ENCODE data around the gene VPS13C. TPM values are rescaled to one million over a fixed set of nuclear protein-coding genes. Genes with fewer than 3 reads are reported as not detected.

VPS13C gene
- 57.5 and 60.3 TPM in 2 replicates for total RNA-seq
- 8.6 and 10.8 TPM in 2 replicates for polyA plus RNA-seq
- 7.6 TPM in 2 replicates for polyA plus RNA-seq (2011; cell fraction: cytosol; rRNA removed)
- polyA plus RNA-seq (2011; cell fraction: nucleus; rRNA removed), result 37.7 and 42.1 TPM in 2 replicates
- 17.6 and 21.9 TPM in 2 replicates for polyA plus RNA-seq (2012)
- polyA minus RNA-seq, result 66.7 and 87.2 TPM in 2 replicates
- 16.4 TPM for polyA minus RNA-seq (2011; cell fraction: cytosol; rRNA and poly(A)+ RNA removed)
- 175 and 231 TPM in 2 replicates for polyA minus RNA-seq (2011; cell fraction: nucleus; rRNA and poly(A)+ RNA removed)
- percentile 89 among the genes with signal in this experiment for Bru-seq, nascent RNA
- percentile 82 among the genes with signal in this experiment for BruChase-seq, experiment 1, labeled RNA remaining after a 6-hour chase
- percentile 89 among the genes with signal in this experiment for BruChase-seq, experiment 2, labeled RNA remaining after a 2-hour chase
- long read RNA-seq, partial matches to known transcripts, result 4 of 9 reads
- long read RNA-seq, other reads (novel, unspliced or antisense), result 5 of 9 reads

GRCh38 chr15:62060113-62060895 is at the start of gene VPS13C:
Gene VPS13C (minus strand): TSS chr15:62060447. CDS start chr15:62060374, 73 bp downstream.
- ChIA-PET CTCF (interaction anchor here (0.6 to 3.5 kb wide), 26 partner anchors 10 to 247 kb away, joined by 3 to 29 read pairs (median 6); partner anchors contain the start of gene C2CD4B), POLR2A (interaction anchor here (1.1 to 1.7 kb wide), 2 partner anchors 59 to 105 kb away, joined by 4 to 5 read pairs; partner anchors contain the start of gene C2CD4B)
- peak within 1 kb of the TSS; percentile 81 for H3K27ac ChIP-seq (ENCODE audit: insufficient read depth, low read depth, low read length)
- no peaks in the 10 kb centered on the region for H3K27me3 ChIP-seq (ENCODE audit: control insufficient read depth in 2 of 2, insufficient read depth in 2 of 2, low read length in 2 of 2)
- FAIRE-seq (peak; percentile 84), DNase-seq (ENCODE audit: low read depth, low spot score) (peak; percentile 98)
- H3K9me1 ChIP-seq (replicated peaks; ENCODE audit: control insufficient read depth, extremely low read depth, insufficient read depth, low read length), result no peaks in the 10 kb centered on the region
- no peaks in the 10 kb centered on the region for H4K20me1 ChIP-seq (replicated peaks; ENCODE audit: control insufficient read depth, extremely low read depth, insufficient read depth, low read length)
- dilution Hi-C loops (cut with MboI; ENCODE audit: extremely low pct_ligation_motif_present, low sequenced_read_pairs) (no loop called here), intact Hi-C loops (cut with micrococcal nuclease) (loop anchor here (1.0 to 2.0 kb wide), 2 partner anchors 8 to 112 kb away; no protein-coding TSS in a partner anchor)
- no TSS peak for BruUV-seq (replicated peaks)
- peaks cover 32% of the 10 kb centered on the region for H3K79me2 ChIP-seq (ENCODE audit: control insufficient read depth, insufficient read depth, low read length)
- peaks cover 25% of the 10 kb centered on the region for H3K4me1 ChIP-seq (ENCODE audit: control insufficient read depth, extremely low read depth, insufficient read depth, low read length)
- TF ChIP-seq CTCF (IDR thresholded peaks at IDR 0.05; ENCODE audit: extremely low read depth in 1 of 2, insufficient read depth in 1 of 2, low read depth in 1 of 2, low read length in 2 of 2) (peak; percentile 85 to 91), POLR2AphosphoS5 (IDR thresholded peaks at IDR 0.05; ENCODE audit: insufficient read depth, low read depth, low read length) (peak; percentile 70), MAX (IDR thresholded peaks at IDR 0.05; ENCODE audit: insufficient read depth, insufficient read length) (peak; percentile 60), GATA2 (IDR thresholded peaks at IDR 0.05; ENCODE audit: insufficient read depth, insufficient read length, low read depth, low read length) (no peak), POLR2A (IDR thresholded peaks at IDR 0.05; ENCODE audit: low read depth, low read length) (peak; percentile 80)
- no peaks in the 10 kb centered on the region for H3K36me3 ChIP-seq (ENCODE audit: control insufficient read depth in 2 of 2, extremely low read depth in 1 of 2, insufficient read depth in 2 of 2, low read length in 2 of 2)
- H3K4me2 ChIP-seq (ENCODE audit: insufficient read depth, low read length), result peak within 1 kb of the TSS; percentile 99
- peak within 1 kb of the TSS; percentile 98 for H2AFZ ChIP-seq (ENCODE audit: low read depth, low read length)
- H3K4me3 ChIP-seq (replicated peaks in 1 of 3; ENCODE audit: insufficient read depth in 1 of 3, low read depth in 1 of 3, low read length in 3 of 3), result peak within 1 kb of the TSS; percentile 90 to 99 (median 92)
- no peaks in the 10 kb centered on the region for H3K9me3 ChIP-seq (replicated peaks; ENCODE audit: control insufficient read depth, insufficient read depth, low read length)
- H3K9ac ChIP-seq (replicated peaks; ENCODE audit: extremely low read depth, insufficient read depth, low read length), result peak within 1 kb of the TSS; percentile 92

Data from endothelial cell of umbilical vein (primary cell).